AG04450 (cell line): ENCODE results near the gene GDF15. TPM values are rescaled to one million over a fixed set of nuclear protein-coding genes. Genes with fewer than 3 reads are reported as not detected.

Experiments used
- CTCF ChIA-PET: fragments of 300-600, 350-600 bp; formaldehyde crosslinking; extraction: SDS; loops from one replicate; lab custom pipeline; 2022; ENCODE audit warnings: antibody characterized with exemption, inconsistent platforms; lab: Charles Lee
- POLR2A ChIA-PET: fragments of 350-600 bp; formaldehyde crosslinking; extraction: SDS; loops from one replicate; lab custom pipeline; 2021; ENCODE audit warnings: antibody characterized with exemption, inconsistent platforms; lab: Yijun Ruan, JAX
- DNase-seq: peaks from one replicate; pipeline ENCODE4 v3.0.0-alpha.2; 2011; ENCODE audit warnings: low read depth, low spot score
- H3K27ac ChIP-seq: one replicate; pipeline ENCODE4 v1.5.1; 2012; ENCODE audit warnings: low read depth, low read length, control low read depth
- H3K27me3 ChIP-seq: one replicate; pipeline ENCODE4 v1.6.0; 2012; ENCODE audit warnings: low read length; ENCODE audit not compliant: control insufficient read depth, insufficient read depth
- H3K4me3 ChIP-seq: 2 replicates; pipeline ENCODE4 v1.5.1; 2011; ENCODE audit warnings: mild to moderate bottlenecking, low read depth, low read length, control low read depth
- H3K9me3 ChIP-seq: 2 replicates; pipeline ENCODE4 v1.5.1; 2012; ENCODE audit warnings: low read length; ENCODE audit not compliant: control insufficient read depth, insufficient read depth
- CTCF ChIP-seq: IDR thresholded peaks from 2 replicates; pipeline ENCODE4 v1.5.1; 2011; ENCODE audit warnings: low read depth, low read length, control low read depth, inconsistent platforms
- polyA plus RNA-seq: library from polyadenylated mRNA; depleted of rRNA; stranded (reverse); fragments of >200 nt; gene quantifications from 2 replicates; pipeline ENCODE4 v1.2.3, GENCODE V29; 2011

Gene GDF15
- polyA plus RNA-seq, 1 experiment = 25.0 TPM

- POLR2A ChIA-PET = no interaction called here
- CTCF ChIA-PET = interaction anchor here (1.2 to 3.0 kb wide), 4 partner anchors 10 to 26 kb away, joined by 3 to 15 read pairs (median 4); no protein-coding TSS in a partner anchor
- H3K4me3 ChIP-seq = no peak overlapping the region
- no peak for TF ChIP-seq CTCF
- no peaks in the 10 kb centered on the region for H3K27me3 ChIP-seq
- no peak for DNase-seq
- peaks cover 15% of the 10 kb centered on the region for H3K9me3 ChIP-seq
- H3K27ac ChIP-seq = no peak overlapping the region
These were observed 4.3 kb downstream of the GDF15 start for GRCh38 chr19:18390065-18390907.

GRCh38 chr19:18391509-18392075, 5.6 kb downstream of the GDF15 start:
- no peak for DNase-seq
- no peaks in the 10 kb centered on the region for H3K27me3 ChIP-seq
- ChIA-PET POLR2A (no interaction called here), CTCF (interaction anchor here (2.1 kb wide), 1 partner anchor 20 kb away, joined by 9 read pairs; no protein-coding TSS in a partner anchor)
- H3K9me3 ChIP-seq = peaks cover 7% of the 10 kb centered on the region
- no peak overlapping the region for H3K4me3 ChIP-seq
- TF ChIP-seq CTCF = no peak
- no peak overlapping the region for H3K27ac ChIP-seq

GRCh38 chr19:18392417-18392816, 6.5 kb downstream of the GDF15 start:
- CTCF ChIA-PET = interaction anchor here (1.1 to 2.1 kb wide), 2 partner anchors 19 to 64 kb away, joined by 3 to 9 read pairs; no protein-coding TSS in a partner anchor

GRCh38 chr19:18392926-18393325, 7.0 kb downstream of the GDF15 start:
- TF ChIP-seq CTCF = no peak
- Histone ChIP-seq H3K27me3 (no peaks in the 10 kb centered on the region), H3K9me3 (peaks cover 6% of the 10 kb centered on the region; the same call in 1 of the 2 replicates), H3K27ac (no peak overlapping the region), H3K4me3 (no peak overlapping the region)
- DNase-seq = no peak
- POLR2A ChIA-PET = interaction anchor here (0.6 kb wide), 2 partner anchors 66 to 238 kb away, joined by 4 to 8 read pairs; no protein-coding TSS in a partner anchor
- CTCF ChIA-PET = interaction anchor here (1.1 to 2.1 kb wide), 2 partner anchors 19 to 64 kb away, joined by 3 to 9 read pairs; no protein-coding TSS in a partner anchor

More at GRCh38 chr19:18392417-18392816, 6.5 kb downstream of the GDF15 start:
- POLR2A ChIA-PET = no interaction called here
- Histone ChIP-seq H3K9me3 (peaks cover 6% of the 10 kb centered on the region; the same call in 1 of the 2 replicates), H3K4me3 (no peak overlapping the region), H3K27ac (no peak overlapping the region), H3K27me3 (no peaks in the 10 kb centered on the region)
- DNase-seq = no peak
- TF ChIP-seq CTCF = no peak
